HepG2 (cell line): ENCODE results near the gene NDUFB8. TPM values are rescaled to one million over a fixed set of nuclear protein-coding genes. Genes with fewer than 3 reads are reported as not detected.

ENCODE experiments used
- ATF7-NPFF ChIP-seq: sonication (generic); formaldehyde crosslinking; IDR thresholded peaks from 2 replicates; pipeline ENCODE4 v1.8.1; 2023; ENCODE audit warnings: mild to moderate bottlenecking, low read depth, missing genetic modification reagents, moderate library complexity
- BCL6 ChIP-seq: IDR thresholded peaks from 2 replicates; pipeline ENCODE4 v1.6.1; 2016; ENCODE audit warnings: missing genetic modification reagents, missing compliant biosample characterization
- DPF2 ChIP-seq: sonication (generic); formaldehyde crosslinking; IDR thresholded peaks from 2 replicates; pipeline ENCODE4 v1.4.0; 2020; ENCODE audit warnings: mild to moderate bottlenecking, low read depth, missing genetic modification reagents, borderline replicate concordance
- E2F5 ChIP-seq: sonication (generic); formaldehyde crosslinking; conservative IDR thresholded peaks from 2 replicates; pipeline ENCODE4 v1.4.0; 2020; ENCODE audit warnings: missing genetic modification reagents
- FIP1L1 ChIP-seq: fragments of 200-400 bp; formaldehyde crosslinking; IDR thresholded peaks from 2 replicates; pipeline ENCODE4 v1.6.1; 2018; ENCODE audit warnings: low read depth, mild to moderate bottlenecking, low read length, moderate library complexity, borderline replicate concordance; ENCODE audit not compliant: insufficient read depth
- GRHL1 ChIP-seq: sonication (generic); formaldehyde crosslinking; conservative IDR thresholded peaks from 2 replicates; pipeline ENCODE4 v1.8.0; 2022; ENCODE audit warnings: missing genetic modification reagents
- HIC2 ChIP-seq: sonication (generic); formaldehyde crosslinking; IDR thresholded peaks from 2 replicates; pipeline ENCODE4 v1.9.0; 2022; ENCODE audit warnings: low read depth, missing genetic modification reagents
- KMT2A ChIP-seq: sonication (generic); formaldehyde crosslinking; IDR thresholded peaks from 2 replicates; pipeline ENCODE4 v1.4.0; 2020; ENCODE audit warnings: missing genetic modification reagents
- MAFF ChIP-seq: IDR thresholded peaks from 2 replicates; pipeline ENCODE4 v1.6.1; 2011; ENCODE audit warnings: low read depth, low read length, improper control_type of control experiment
- MTA3 ChIP-seq: sonication (generic); formaldehyde crosslinking; IDR thresholded peaks from 2 replicates; pipeline ENCODE4 v1.4.0; 2020; ENCODE audit warnings: missing genetic modification reagents
- ONECUT2 ChIP-seq: sonication (generic); formaldehyde crosslinking; IDR thresholded peaks from 2 replicates; pipeline ENCODE4 v1.4.0; 2020; ENCODE audit warnings: missing genetic modification reagents
- PBX3 ChIP-seq: sonication (generic); formaldehyde crosslinking; IDR thresholded peaks from 2 replicates; pipeline ENCODE4 v1.8.1; 2023; ENCODE audit warnings: missing genetic modification reagents, inconsistent platforms, borderline replicate concordance
- PHF8 ChIP-seq: sonication (generic); formaldehyde crosslinking; IDR thresholded peaks from 2 replicates; pipeline ENCODE4 v1.5.0; 2020; ENCODE audit warnings: missing genetic modification reagents
- POLR2AphosphoS5 ChIP-seq: IDR thresholded peaks from 2 replicates; pipeline ENCODE4 v1.6.1; 2012; ENCODE audit warnings: low read depth, low read length
- REL ChIP-seq: sonication (generic); formaldehyde crosslinking; conservative IDR thresholded peaks from 2 replicates; pipeline ENCODE4 v1.8.0; 2022; ENCODE audit warnings: mild to moderate bottlenecking, missing genetic modification reagents, moderate library complexity
- RORA ChIP-seq: sonication (generic); formaldehyde crosslinking; IDR thresholded peaks from 2 replicates; pipeline ENCODE4 v1.5.0; 2020; ENCODE audit warnings: mild to moderate bottlenecking, missing genetic modification reagents, moderate library complexity
- SMAD1 ChIP-seq: sonication (generic); formaldehyde crosslinking; IDR thresholded peaks from 2 replicates; pipeline ENCODE4 v1.4.0; 2020; ENCODE audit warnings: missing genetic modification reagents, low read depth, mild to moderate bottlenecking, borderline replicate concordance
- TGIF2 ChIP-seq: IDR thresholded peaks from 2 replicates; pipeline ENCODE4 v1.6.1; 2016; ENCODE audit warnings: control low read depth, missing compliant biosample characterization
- ZNF160 ChIP-seq: sonication (generic); formaldehyde crosslinking; IDR thresholded peaks from 2 replicates; pipeline ENCODE4 v1.8.0; 2022; ENCODE audit warnings: mild to moderate bottlenecking, inconsistent platforms, missing genetic modification reagents
- ZNF431 ChIP-seq: sonication (generic); formaldehyde crosslinking; IDR thresholded peaks from 2 replicates; pipeline ENCODE4 v1.9.0; 2022; ENCODE audit warnings: missing genetic modification reagents, low read depth, mild to moderate bottlenecking, borderline replicate concordance
- ZNF503 ChIP-seq: sonication (generic); formaldehyde crosslinking; IDR thresholded peaks from 2 replicates; pipeline ENCODE4 v1.4.0; 2020; ENCODE audit warnings: missing genetic modification reagents
- ZNF556 ChIP-seq: sonication (generic); formaldehyde crosslinking; IDR thresholded peaks from 2 replicates; pipeline ENCODE4 v1.4.0; 2020; ENCODE audit warnings: mild to moderate bottlenecking, missing genetic modification reagents, borderline replicate concordance
- ZNF781 ChIP-seq: sonication (generic); formaldehyde crosslinking; IDR thresholded peaks from 2 replicates; pipeline ENCODE4 v1.5.1; 2020; ENCODE audit warnings: borderline replicate concordance, mild to moderate bottlenecking, missing genetic modification reagents; ENCODE audit errors: not compliant biosample characterization
- polyA plus RNA-seq, 8 experiments: library from polyadenylated mRNA; depleted of rRNA in 3 of 8; stranded (reverse) in 7 of 8; unstranded in 1 of 8; fragments of >200 nt; fragmentation: Illumina TruSeq in 4 of 8; extraction: Trizol in 4 of 8; gene quantifications; 2 replicates each; pipeline versions ENCODE4 v1.2.1 to v1.2.3, GENCODE V29; 2011 to 2016; ENCODE audit warnings: low read depth in 4 of 8, missing spikeins in 1 of 8, mixed read lengths in 1 of 8; ENCODE audit not compliant: insufficient read depth in 1 of 8
- total RNA-seq, 5 experiments: library from RNA; depleted of rRNA; stranded (reverse); fragments of >200 nt; fragmentation: Illumina TruSeq; extraction: Trizol; gene quantifications; 2 replicates each; pipeline ENCODE4 v1.2.3, GENCODE V29; 2016; ENCODE audit warnings: low read depth in 1 of 5

NDUFB8 gene
- total and polyA plus RNA-seq, 2 of the 13 experiments (the other 11 are each of a cell fraction or from before 2014, with no cell fraction given): 210 to 216 TPM

GRCh38 chr10:100481462-100482081 is 48.1 kb downstream of the NDUFB8 start (continued):
- TF ChIP-seq HIC2 (peak; percentile 50; the same call in 1 of the 2 replicates), DPF2 (CRISPR knock-in tag) (no peak), REL (CRISPR knock-in tag) (0 out of 2 replicates have a peak, but pooled peaks have one; percentile 5), ATF7-NPFF (no peak), PHF8 (CRISPR knock-in tag) (no peak), BCL6 (CRISPR knock-in tag) (no peak), ONECUT2 (CRISPR knock-in tag) (no peak), GRHL1 (CRISPR knock-in tag) (no peak), SMAD1 (CRISPR knock-in tag) (no peak), RORA (CRISPR knock-in tag) (no peak), ZNF503 (CRISPR knock-in tag) (no peak), ZNF431 (CRISPR knock-in tag) (no peak), E2F5 (CRISPR knock-in tag) (no peak), ZNF556 (no peak), FIP1L1 (no peak), ZNF160 (CRISPR knock-in tag) (no peak), KMT2A (CRISPR knock-in tag) (no peak), POLR2AphosphoS5 (no peak), MTA3 (CRISPR knock-in tag) (no peak), MAFF (no peak), ZNF781 (CRISPR knock-in tag) (peak; percentile 33), TGIF2 (no peak), PBX3 (CRISPR knock-in tag) (no peak)
